Measurements from ENCODE around the gene MEFV. TPM values are rescaled to one million over a fixed set of nuclear protein-coding genes. Genes with fewer than 3 reads are reported as not detected.
"Not testable (repeated sequence)": the region's sequence is repeated elsewhere in the genome, so short reads cannot be mapped to it uniquely, and the experiment has no call there.

The MEFV gene
- polyA plus RNA-seq, 1 experiment = not detected

GRCh38 chr16:3207086-3207953, 49.1 kb downstream of the MEFV start:
- ChIA-PET CTCF (no interaction called here), POLR2A (no interaction called here)
- no peak for DNase-seq (ENCODE audit: low read depth)
- H3K36me3 ChIP-seq (ENCODE audit: control insufficient read depth, insufficient read depth, low read length) = no peaks in the 10 kb centered on the region
- H3K27me3 ChIP-seq (ENCODE audit: control insufficient read depth, insufficient read depth, low read length) = no peaks in the 10 kb centered on the region; the same call in 1 of the 2 replicates
- no peak overlapping the region for H3K4me3 ChIP-seq (ENCODE audit: low read depth, low read length)
- no peak for TF ChIP-seq CTCF (IDR thresholded peaks at IDR 0.05; ENCODE audit: insufficient read depth, low read depth, low read length)

GRCh38 chr16:3205939-3206338, 50.5 kb downstream of the MEFV start:
- H3K36me3 ChIP-seq (ENCODE audit: control insufficient read depth, insufficient read depth, low read length); H3K4me3 ChIP-seq (ENCODE audit: low read depth, low read length); CTCF ChIA-PET; H3K27me3 ChIP-seq (ENCODE audit: control insufficient read depth, insufficient read depth, low read length); POLR2A ChIA-PET; DNase-seq (ENCODE audit: low read depth): not testable (repeated sequence)

GRCh38 chr16:3202903-3203539, 53.4 kb downstream of the MEFV start:
- CTCF ChIA-PET = interaction anchor here (0.9 to 1.2 kb wide), 2 partner anchors 9 to 64 kb away, joined by 3 read pairs; no protein-coding TSS in a partner anchor
- H3K36me3 ChIP-seq (ENCODE audit: control insufficient read depth, insufficient read depth, low read length) = no peaks in the 10 kb centered on the region
- no peak overlapping the region for H3K4me3 ChIP-seq (ENCODE audit: low read depth, low read length)
- no peak for TF ChIP-seq CTCF (IDR thresholded peaks at IDR 0.05; ENCODE audit: insufficient read depth, low read depth, low read length)
- POLR2A ChIA-PET = no interaction called here
- DNase-seq (ENCODE audit: low read depth) = no peak
- peaks cover 2% of the 10 kb centered on the region for H3K27me3 ChIP-seq (ENCODE audit: control insufficient read depth, insufficient read depth, low read length)

GRCh38 chr16:3198334-3199072, 57.9 kb downstream of the MEFV start:
- no peak for TF ChIP-seq CTCF (IDR thresholded peaks at IDR 0.05; ENCODE audit: insufficient read depth, low read depth, low read length)
- CTCF ChIA-PET = no interaction called here
- Histone ChIP-seq H3K27me3 (ENCODE audit: control insufficient read depth, insufficient read depth, low read length) (peaks cover 2% of the 10 kb centered on the region), H3K36me3 (ENCODE audit: control insufficient read depth, insufficient read depth, low read length) (no peaks in the 10 kb centered on the region), H3K4me3 (ENCODE audit: low read depth, low read length) (no peak overlapping the region)
- DNase-seq (ENCODE audit: low read depth) = no peak
- POLR2A ChIA-PET = no interaction called here

- CTCF ChIA-PET; H3K36me3 ChIP-seq (ENCODE audit: control insufficient read depth, insufficient read depth, low read length); H3K4me3 ChIP-seq (ENCODE audit: low read depth, low read length); DNase-seq (ENCODE audit: low read depth); POLR2A ChIA-PET; H3K27me3 ChIP-seq (ENCODE audit: control insufficient read depth, insufficient read depth, low read length): not testable (repeated sequence)
These were observed 58.6 kb downstream of the MEFV start for GRCh38 chr16:3197694-3198333.

GRCh38 chr16:3195975-3196374, 60.5 kb downstream of the MEFV start:
- no peak overlapping the region for H3K4me3 ChIP-seq (ENCODE audit: low read depth, low read length)
- H3K27me3 ChIP-seq (ENCODE audit: control insufficient read depth, insufficient read depth, low read length) = peaks cover 2% of the 10 kb centered on the region
- no peak for TF ChIP-seq CTCF (IDR thresholded peaks at IDR 0.05; ENCODE audit: insufficient read depth, low read depth, low read length)
- DNase-seq (ENCODE audit: low read depth) = no peak
- ChIA-PET CTCF (no interaction called here), POLR2A (no interaction called here)
- no peaks in the 10 kb centered on the region for H3K36me3 ChIP-seq (ENCODE audit: control insufficient read depth, insufficient read depth, low read length)

Measured in BJ (cell line).